ENCODE results near the gene CACNA1C. TPM values are rescaled to one million over a fixed set of nuclear protein-coding genes. Genes with fewer than 3 reads are reported as not detected.
"Not testable (repeated sequence)": the region's sequence is repeated elsewhere in the genome, so short reads cannot be mapped to it uniquely, and the experiment has no call there.

The CACNA1C gene
- polyA plus RNA-seq, 1 of the 3 experiments (the other 2 are of a cell fraction): 1.5 TPM

GRCh38 chr12:2101359-2101758, 48.6 kb downstream of the CACNA1C start:
- H3K27ac ChIP-seq (ENCODE audit: low read depth in 2 of 2, low read length in 1 of 2): no peak overlapping the region
- no peaks in the 10 kb centered on the region for H3K9me3 ChIP-seq
- H3K27me3 ChIP-seq (ENCODE audit: insufficient read depth): no peaks in the 10 kb centered on the region
- H3F3A ChIP-seq (replicated peaks; ENCODE audit: insufficient read depth): no peaks in the 10 kb centered on the region
- no peaks in the 10 kb centered on the region for H3K36me3 ChIP-seq (replicated peaks in 1 of 2; ENCODE audit: control insufficient read depth in 1 of 2, insufficient read depth in 2 of 2, low read length in 1 of 2)
- peaks cover 0 to 17% of the 10 kb centered on the region in 2 experiments; a peak in 1 of 4 replicates for H3K4me1 ChIP-seq (ENCODE audit: control insufficient read depth in 1 of 2, insufficient read depth in 2 of 2, low read depth in 1 of 2, low read length in 1 of 2)
- no peak for DNase-seq
- H3K9me2 ChIP-seq: no peaks in the 10 kb centered on the region
- no peak overlapping the region for H3K4me3 ChIP-seq (ENCODE audit: low read depth in 2 of 2, low read length in 1 of 2)
- CTCF ChIA-PET: no interaction called here
- POLR2A ChIA-PET: no interaction called here
- TF ChIP-seq ZBTB33 (IDR thresholded peaks at IDR 0.05; ENCODE audit: borderline replicate concordance, low read depth): no peak
- H3K4me2 ChIP-seq: no peak overlapping the region
- no peak overlapping the region for H2AFZ ChIP-seq (ENCODE audit: low read depth)
- no peak overlapping the region for H3K9ac ChIP-seq
- 87% methylated on average over 6 of the region's 16 CpGs for WGBS (ENCODE audit: low lambda C conversion rate)
- peaks cover 5% of the 10 kb centered on the region; the same call in 1 of the 2 replicates for H3K79me2 ChIP-seq (ENCODE audit: insufficient read depth)
- H4K20me1 ChIP-seq (ENCODE audit: insufficient read depth): no peaks in the 10 kb centered on the region

- TF ChIP-seq FOXJ3 (CRISPR knock-in tag; IDR thresholded peaks at IDR 0.05): no peak
- no peak for TF ChIP-seq GATA2 (CRISPR knock-in tag; IDR thresholded peaks at IDR 0.05)
- TF ChIP-seq ELF1 (IDR thresholded peaks at IDR 0.05): no peak
- TF ChIP-seq MEF2A (IDR thresholded peaks at IDR 0.05; ENCODE audit: borderline replicate concordance, low read depth): no peak
- TF ChIP-seq MXI1 (IDR thresholded peaks at IDR 0.05; ENCODE audit: low read depth, low read length): no peak
- no peak for TF ChIP-seq SIN3A (IDR thresholded peaks at IDR 0.05; ENCODE audit: borderline replicate concordance, low read depth, low read length)
- no peak for TF ChIP-seq TEAD4 (IDR thresholded peaks at IDR 0.05; ENCODE audit: borderline replicate concordance, insufficient read depth)
- no peak for TF ChIP-seq USF2 (IDR thresholded peaks at IDR 0.05; ENCODE audit: borderline replicate concordance, low read depth, low read length)
- TF ChIP-seq NRF1 (IDR thresholded peaks at IDR 0.05; ENCODE audit: low read depth, low read length): no peak
- no peak for TF ChIP-seq JUND (IDR thresholded peaks at IDR 0.05)
- TF ChIP-seq GABPA (IDR thresholded peaks at IDR 0.05; ENCODE audit: low read depth): no peak
- TF ChIP-seq SMC3 (IDR thresholded peaks at IDR 0.05; ENCODE audit: low read depth, low read length): no peak
- no peak for TF ChIP-seq TCF12 (IDR thresholded peaks at IDR 0.05)
- no peak for TF ChIP-seq CTCF (IDR thresholded peaks at IDR 0.05)
- Histone ChIP-seq H3K27me3 (ENCODE audit: insufficient read depth) (no peaks in the 10 kb centered on the region), H3F3A (replicated peaks; ENCODE audit: insufficient read depth) (no peaks in the 10 kb centered on the region), H3K36me3 (replicated peaks in 1 of 2; ENCODE audit: control insufficient read depth in 1 of 2, insufficient read depth in 2 of 2, low read length in 1 of 2) (no peaks in the 10 kb centered on the region), H3K4me1 (ENCODE audit: control insufficient read depth in 1 of 2, insufficient read depth in 2 of 2, low read depth in 1 of 2, low read length in 1 of 2) (peaks cover 0 to 17% of the 10 kb centered on the region in 2 experiments; a peak in 1 of 4 replicates), H3K27ac (ENCODE audit: low read depth in 2 of 2, low read length in 1 of 2) (no peak overlapping the region), H3K9ac (no peak overlapping the region), H3K9me2 (no peaks in the 10 kb centered on the region), H3K79me2 (ENCODE audit: insufficient read depth) (peaks cover 5% of the 10 kb centered on the region; the same call in 1 of the 2 replicates), H3K4me3 (ENCODE audit: low read depth in 2 of 2, low read length in 1 of 2) (no peak overlapping the region), H4K20me1 (ENCODE audit: insufficient read depth) (no peaks in the 10 kb centered on the region), H2AFZ (ENCODE audit: low read depth) (no peak overlapping the region), H3K9me3 (no peaks in the 10 kb centered on the region), H3K4me2 (no peak overlapping the region)
- CTCF ChIA-PET: no interaction called here
- 22% methylated on average over 3 of the region's 3 CpGs for WGBS (ENCODE audit: low lambda C conversion rate)
- no peak for DNase-seq
- POLR2A ChIA-PET: no interaction called here
Observed at GRCh38 chr12:2101771-2102170, 49.0 kb downstream of the CACNA1C start.

GRCh38 chr12:2102736-2103135, 49.9 kb downstream of the CACNA1C start:
- H3K4me3 ChIP-seq (ENCODE audit: low read depth in 2 of 2, low read length in 1 of 2); DNase-seq; CTCF ChIA-PET; H3K4me2 ChIP-seq; POLR2A ChIA-PET; H3F3A ChIP-seq (replicated peaks; ENCODE audit: insufficient read depth); H4K20me1 ChIP-seq (ENCODE audit: insufficient read depth); H3K9me2 ChIP-seq; H2AFZ ChIP-seq (ENCODE audit: low read depth); H3K36me3 ChIP-seq (replicated peaks in 1 of 2; ENCODE audit: control insufficient read depth in 1 of 2, insufficient read depth in 2 of 2, low read length in 1 of 2); H3K9me3 ChIP-seq; H3K27ac ChIP-seq (ENCODE audit: low read depth in 2 of 2, low read length in 1 of 2); H3K9ac ChIP-seq; H3K79me2 ChIP-seq (ENCODE audit: insufficient read depth); H3K27me3 ChIP-seq (ENCODE audit: insufficient read depth): not testable (repeated sequence)
- H3K4me1 ChIP-seq (ENCODE audit: control insufficient read depth in 1 of 2, insufficient read depth in 2 of 2, low read depth in 1 of 2, low read length in 1 of 2): peaks cover 0 to 13% of the 10 kb centered on the region in 2 experiments; a peak in 1 of 4 replicates
- 84% methylated on average over 5 of the region's 5 CpGs for WGBS (ENCODE audit: low lambda C conversion rate)

- H3K27ac ChIP-seq (ENCODE audit: low read depth in 2 of 2, low read length in 1 of 2); H3K9ac ChIP-seq; H2AFZ ChIP-seq (ENCODE audit: low read depth); POLR2A ChIA-PET; H4K20me1 ChIP-seq (ENCODE audit: insufficient read depth); H3K4me3 ChIP-seq (ENCODE audit: low read depth in 2 of 2, low read length in 1 of 2); H3F3A ChIP-seq (replicated peaks; ENCODE audit: insufficient read depth); H3K27me3 ChIP-seq (ENCODE audit: insufficient read depth); H3K9me3 ChIP-seq; H3K9me2 ChIP-seq; H3K36me3 ChIP-seq (replicated peaks in 1 of 2; ENCODE audit: control insufficient read depth in 1 of 2, insufficient read depth in 2 of 2, low read length in 1 of 2); CTCF ChIA-PET; H3K79me2 ChIP-seq (ENCODE audit: insufficient read depth); DNase-seq; H3K4me2 ChIP-seq: not testable (repeated sequence)
- 88% methylated on average over 11 of the region's 17 CpGs for WGBS (ENCODE audit: low lambda C conversion rate)
- H3K4me1 ChIP-seq (ENCODE audit: control insufficient read depth in 1 of 2, insufficient read depth in 2 of 2, low read depth in 1 of 2, low read length in 1 of 2): peaks cover 0 to 12% of the 10 kb centered on the region in 2 experiments; a peak in 1 of 4 replicates
Observed at GRCh38 chr12:2105387-2105786, 52.6 kb downstream of the CACNA1C start.
